HUES6 (cell line): ENCODE results near the gene PGLYRP2.
"Not testable (repeated sequence)": the region's sequence is repeated elsewhere in the genome, so short reads cannot be mapped to it uniquely, and the experiment has no call there.

Experiments
- H3K27ac ChIP-seq: 2 replicates; pipeline ENCODE4 v1.7.0; 2013; ENCODE audit warnings: low read depth, mild to moderate bottlenecking, low read length, inconsistent platforms
- H3K27me3 ChIP-seq: 2 replicates; pipeline ENCODE4 v1.6.1; 2013; ENCODE audit warnings: low read length; ENCODE audit not compliant: control insufficient read depth, insufficient read depth
- H3K36me3 ChIP-seq: 2 replicates; pipeline ENCODE4 v1.6.1; 2013; ENCODE audit warnings: low read length; ENCODE audit not compliant: control insufficient read depth, insufficient read depth
- H3K4me1 ChIP-seq: 2 replicates; pipeline ENCODE4 v1.6.1; 2013; ENCODE audit warnings: low read length; ENCODE audit not compliant: control insufficient read depth, insufficient read depth
- H3K4me3 ChIP-seq: 2 replicates; pipeline ENCODE4 v1.5.1; 2013; ENCODE audit warnings: low read depth, low read length
- H3K9ac ChIP-seq: one replicate; pipeline ENCODE4 v1.6.1; 2013; ENCODE audit warnings: mild to moderate bottlenecking, low read length
- H3K9me3 ChIP-seq: 2 replicates; pipeline ENCODE4 v1.6.1; 2013; ENCODE audit warnings: low read depth, low read length; ENCODE audit not compliant: control insufficient read depth, insufficient read depth

PGLYRP2 gene

GRCh38 chr19:15485768-15486167 lies 6.5 kb upstream of the PGLYRP2 start:
- not testable (repeated sequence) for H3K27me3 ChIP-seq, H3K36me3 ChIP-seq, H3K4me3 ChIP-seq, H3K27ac ChIP-seq, H3K9me3 ChIP-seq, H3K4me1 ChIP-seq, H3K9ac ChIP-seq

GRCh38 chr19:15480996-15481395 lies 1.7 kb upstream of the PGLYRP2 start:
- H3K9ac ChIP-seq, H3K27me3 ChIP-seq, H3K27ac ChIP-seq, H3K36me3 ChIP-seq, H3K4me3 ChIP-seq, H3K9me3 ChIP-seq, H3K4me1 ChIP-seq: not testable (repeated sequence)

DNA sequence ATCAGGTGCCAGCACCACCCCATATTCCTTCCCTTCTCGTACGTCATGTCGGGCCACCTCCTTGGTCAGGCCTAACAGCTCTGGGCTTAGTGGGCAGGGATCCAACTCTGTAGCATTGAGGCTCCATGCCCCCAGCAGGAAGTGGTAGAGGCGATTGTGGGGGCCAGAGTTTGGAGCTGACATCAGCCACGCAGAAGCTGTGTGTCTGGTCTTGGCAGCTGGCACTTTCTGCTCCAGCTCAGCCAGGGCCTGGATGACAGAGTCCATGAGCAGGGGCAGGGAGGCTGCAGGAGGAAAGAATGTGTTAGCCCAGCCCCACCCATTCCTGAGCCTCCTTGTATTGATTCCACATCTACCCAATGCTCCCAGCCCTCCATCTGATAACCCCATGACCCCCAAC lies 3.0 kb downstream of the PGLYRP2 start:
- Histone ChIP-seq H3K9me3 (no peaks in the 10 kb centered on the region), H3K4me3 (no peak overlapping the region), H3K4me1 (0 out of 2 replicates have a peak, but pooled peaks cover 8% of the 10 kb centered on the region), H3K27me3 (peaks cover 19% of the 10 kb centered on the region), H3K27ac (no peak overlapping the region), H3K36me3 (no peaks in the 10 kb centered on the region), H3K9ac (no peak overlapping the region)

DNA sequence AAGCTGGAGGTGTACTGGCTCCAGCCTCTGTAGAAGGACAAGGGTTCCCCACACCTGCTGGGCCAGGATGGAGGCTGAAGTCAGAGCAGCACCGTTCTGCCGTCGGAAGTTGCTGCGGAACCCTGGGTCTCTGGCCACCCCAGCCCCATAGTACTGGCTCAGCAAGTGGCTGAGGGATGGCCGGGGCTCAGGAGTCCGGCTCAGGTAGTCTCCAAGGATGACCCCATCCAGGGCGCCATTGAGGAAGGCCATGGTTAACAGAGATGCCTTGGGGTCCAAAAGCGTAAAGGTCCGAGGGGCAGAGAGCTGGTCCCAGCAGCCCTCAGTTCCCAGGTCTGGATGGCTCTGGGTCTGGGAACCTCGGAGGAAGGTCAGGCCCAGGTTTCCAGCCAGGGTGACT lies 3.7 kb downstream of the PGLYRP2 start:
- Histone ChIP-seq H3K4me1 (0 out of 2 replicates have a peak, but pooled peaks cover 8% of the 10 kb centered on the region), H3K36me3 (no peaks in the 10 kb centered on the region), H3K9me3 (no peaks in the 10 kb centered on the region), H3K27ac (no peak overlapping the region), H3K9ac (no peak overlapping the region), H3K27me3 (peaks cover 24% of the 10 kb centered on the region), H3K4me3 (no peak overlapping the region)

GRCh38 chr19:15475169-15475568 lies 4.1 kb downstream of the PGLYRP2 start:
- Histone ChIP-seq H3K9ac (no peak overlapping the region), H3K27me3 (peaks cover 28% of the 10 kb centered on the region), H3K36me3 (no peaks in the 10 kb centered on the region), H3K27ac (no peak overlapping the region), H3K9me3 (no peaks in the 10 kb centered on the region), H3K4me1 (0 out of 2 replicates have a peak, but pooled peaks cover 5% of the 10 kb centered on the region), H3K4me3 (no peak overlapping the region)

GRCh38 chr19:15473821-15474220 lies 5.5 kb downstream of the PGLYRP2 start:
- H3K4me3 ChIP-seq, H3K9ac ChIP-seq, H3K4me1 ChIP-seq, H3K36me3 ChIP-seq, H3K27ac ChIP-seq, H3K9me3 ChIP-seq: not testable (repeated sequence)
- H3K27me3 ChIP-seq, result peaks cover 39% of the 10 kb centered on the region

- no peak overlapping the region for H3K9ac ChIP-seq
- H3K4me3 ChIP-seq, result peak overlapping the region; percentile 28; the same call in 1 of the 2 replicates
- H3K27ac ChIP-seq, result no peak overlapping the region
- no peaks in the 10 kb centered on the region for H3K36me3 ChIP-seq
- peaks cover 60% of the 10 kb centered on the region for H3K27me3 ChIP-seq
- no peaks in the 10 kb centered on the region for H3K4me1 ChIP-seq
- no peaks in the 10 kb centered on the region for H3K9me3 ChIP-seq
These were observed 7.6 kb downstream of the PGLYRP2 start for GRCh38 chr19:15471639-15472101.

DNA sequence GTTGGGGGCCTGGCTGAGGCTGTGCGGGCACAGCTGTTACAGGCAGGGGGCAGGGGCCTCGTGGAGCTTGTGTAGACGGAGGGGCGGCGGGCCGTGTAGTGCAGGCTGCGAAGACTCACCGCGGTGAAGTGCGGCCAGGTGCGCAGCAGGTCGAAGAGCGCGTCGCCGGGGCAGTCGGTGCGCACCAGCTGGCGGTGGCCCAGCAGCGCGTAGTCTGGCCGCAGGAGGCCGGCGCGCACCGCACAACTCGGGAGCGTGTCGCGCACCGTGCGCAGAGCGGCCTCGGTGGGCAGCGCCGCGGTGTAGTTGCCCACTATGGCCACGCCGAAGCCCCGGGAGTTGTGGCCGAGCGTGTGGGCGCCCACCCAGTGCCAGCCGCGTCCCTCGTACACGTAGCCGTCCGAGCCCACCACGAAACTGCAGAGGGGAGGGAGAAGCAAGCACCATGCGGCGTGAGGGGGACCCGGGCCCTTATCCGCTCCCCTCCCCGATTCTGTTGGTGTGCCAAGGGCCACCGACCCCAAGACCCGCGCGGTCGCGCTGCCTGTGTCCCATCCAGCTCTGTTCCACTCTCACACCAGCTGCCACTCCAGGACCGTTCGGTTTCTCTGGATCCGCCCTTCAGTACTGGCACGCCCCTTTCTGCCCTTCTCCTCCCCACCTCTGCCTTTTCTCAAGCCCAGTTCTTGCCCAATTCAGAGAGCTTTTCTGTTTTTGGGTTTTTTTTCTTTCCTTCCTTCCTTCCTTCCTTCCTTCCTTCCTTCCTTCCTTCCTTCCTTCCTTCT lies 9.6 kb downstream of the PGLYRP2 start:
- H3K9me3 ChIP-seq, result no peaks in the 10 kb centered on the region
- no peak overlapping the region for H3K27ac ChIP-seq
- no peak overlapping the region for H3K9ac ChIP-seq
- H3K36me3 ChIP-seq, result no peaks in the 10 kb centered on the region
- H3K4me3 ChIP-seq, result peak overlapping the region; percentile 74
- H3K27me3 ChIP-seq, result peaks cover 69% of the 10 kb centered on the region
- H3K4me1 ChIP-seq, result no peaks in the 10 kb centered on the region

GRCh38 chr19:15468675-15469512 lies 10.4 kb downstream of the PGLYRP2 start:
- Histone ChIP-seq H3K27ac (no peak overlapping the region), H3K4me1 (no peaks in the 10 kb centered on the region), H3K27me3 (peaks cover 75% of the 10 kb centered on the region), H3K36me3 (no peaks in the 10 kb centered on the region), H3K9ac (no peak overlapping the region), H3K9me3 (no peaks in the 10 kb centered on the region), H3K4me3 (peak overlapping the region; percentile 74)

DNA sequence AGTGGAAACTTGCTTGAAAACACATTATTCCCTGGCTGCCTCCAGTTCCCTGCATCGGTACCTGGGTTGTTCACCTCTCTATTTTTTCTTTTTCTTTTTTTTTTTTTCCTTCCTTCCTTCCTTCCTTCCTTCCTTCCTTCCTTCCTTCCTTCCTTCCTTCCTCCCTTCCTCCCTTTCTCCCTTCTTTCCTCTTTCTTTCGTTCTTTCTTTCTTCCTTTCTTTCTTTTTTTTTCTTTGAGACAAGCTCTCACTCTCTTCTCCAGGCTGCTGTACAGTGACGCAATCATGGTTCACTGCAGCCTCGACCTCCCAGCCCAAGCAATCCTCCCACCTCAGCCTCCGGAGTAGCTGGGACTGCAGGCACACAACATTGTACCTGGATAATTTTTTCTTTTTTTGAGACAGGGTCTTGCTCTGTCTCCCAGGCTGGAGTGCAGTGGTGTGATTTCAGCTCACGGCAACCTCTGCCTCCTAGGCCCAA lies 11.5 kb downstream of the PGLYRP2 start:
- Histone ChIP-seq H3K4me1 (no peaks in the 10 kb centered on the region), H3K4me3 (no peak overlapping the region), H3K36me3 (no peaks in the 10 kb centered on the region), H3K9me3 (no peaks in the 10 kb centered on the region), H3K27ac (no peak overlapping the region), H3K9ac (no peak overlapping the region), H3K27me3 (peaks cover 79% of the 10 kb centered on the region)
